Measurements from ENCODE around the gene A1BG. TPM values are rescaled to one million over a fixed set of nuclear protein-coding genes. Genes with fewer than 3 reads are reported as not detected.
"Not testable (repeated sequence)": the region's sequence is repeated elsewhere in the genome, so short reads cannot be mapped to it uniquely, and the experiment has no call there.

Gene A1BG
- total RNA-seq, 1 experiment from 2014 or later = 29.0 TPM

GRCh38 chr19:58351990-58352755 is 1.1 kb downstream of the A1BG start:
- H3K9me3 ChIP-seq = no peaks in the 10 kb centered on the region
- H3K4me3 ChIP-seq = no peak overlapping the region
- DNase-seq = no peak

GRCh38 chr19:58351558-58351878 is 1.8 kb downstream of the A1BG start:
- H3K36me3 ChIP-seq = peaks cover 9% of the 10 kb centered on the region
- no peak for DNase-seq

More at GRCh38 chr19:58351990-58352755, 1.1 kb downstream of the A1BG start:
- peaks cover 9% of the 10 kb centered on the region for H3K36me3 ChIP-seq
- no peaks in the 10 kb centered on the region for H3K27me3 ChIP-seq

GRCh38 chr19:58350871-58351557 is 2.3 kb downstream of the A1BG start:
- DNase-seq = no peak

More at GRCh38 chr19:58351558-58351878, 1.8 kb downstream of the A1BG start:
- Histone ChIP-seq H3K27me3 (no peaks in the 10 kb centered on the region), H3K9me3 (no peaks in the 10 kb centered on the region), H3K4me3 (no peak overlapping the region)

GRCh38 chr19:58350001-58350861 is 3.1 kb downstream of the A1BG start:
- Histone ChIP-seq H3K27me3 (no peaks in the 10 kb centered on the region), H3K36me3 (peaks cover 9% of the 10 kb centered on the region), H3K9me3 (no peaks in the 10 kb centered on the region), H3K4me3 (no peak overlapping the region)
- DNase-seq = no peak

More at GRCh38 chr19:58350871-58351557, 2.3 kb downstream of the A1BG start:
- H3K36me3 ChIP-seq = peaks cover 9% of the 10 kb centered on the region
- no peaks in the 10 kb centered on the region for H3K9me3 ChIP-seq
- H3K4me3 ChIP-seq = no peak overlapping the region
- no peaks in the 10 kb centered on the region for H3K27me3 ChIP-seq

- no peak for DNase-seq
- Histone ChIP-seq H3K36me3 (peaks cover 9% of the 10 kb centered on the region), H3K9me3 (no peaks in the 10 kb centered on the region), H3K27me3 (no peaks in the 10 kb centered on the region), H3K4me3 (no peak overlapping the region)
Observed at GRCh38 chr19:58349590-58349989, 3.7 kb downstream of the A1BG start.

GRCh38 chr19:58348080-58348479 is 5.2 kb downstream of the A1BG start:
- not testable (repeated sequence) for H3K36me3 ChIP-seq, H3K9me3 ChIP-seq, H3K27me3 ChIP-seq, DNase-seq
- H3K4me3 ChIP-seq = peak overlapping the region; percentile 92

GRCh38 chr19:58346961-58347929 is 6.0 kb downstream of the A1BG start:
- H3K36me3 ChIP-seq = peaks cover 7% of the 10 kb centered on the region; the same call in 1 of the 2 replicates
- peak; percentile 68 for DNase-seq
- no peaks in the 10 kb centered on the region for H3K27me3 ChIP-seq
- H3K9me3 ChIP-seq = no peaks in the 10 kb centered on the region
- peak overlapping the region; percentile 92 for H3K4me3 ChIP-seq

GRCh38 chr19:58345558-58345957 is 7.7 kb downstream of the A1BG start:
- H3K36me3 ChIP-seq = peaks cover 16% of the 10 kb centered on the region
- no peaks in the 10 kb centered on the region for H3K9me3 ChIP-seq
- no peak overlapping the region for H3K4me3 ChIP-seq
- DNase-seq = no peak
- H3K27me3 ChIP-seq = no peaks in the 10 kb centered on the region

- H3K36me3 ChIP-seq = peaks cover 58% of the 10 kb centered on the region
- no peak overlapping the region for H3K4me3 ChIP-seq
- H3K9me3 ChIP-seq = peaks cover 10% of the 10 kb centered on the region
- no peak for DNase-seq
- H3K27me3 ChIP-seq = no peaks in the 10 kb centered on the region
Observed at GRCh38 chr19:58338825-58339558, 14.3 kb downstream of the A1BG start.

GRCh38 chr19:58338336-58338735 is 15.0 kb downstream of the A1BG start:
- no peaks in the 10 kb centered on the region for H3K27me3 ChIP-seq
- no peak overlapping the region for H3K4me3 ChIP-seq
- peaks cover 10% of the 10 kb centered on the region for H3K9me3 ChIP-seq
- no peak for DNase-seq
- H3K36me3 ChIP-seq = peaks cover 58% of the 10 kb centered on the region

- Histone ChIP-seq H3K4me3 (no peak overlapping the region), H3K9me3 (peaks cover 12% of the 10 kb centered on the region), H3K36me3 (peaks cover 58% of the 10 kb centered on the region), H3K27me3 (peaks cover 2% of the 10 kb centered on the region; the same call in 1 of the 2 replicates)
- DNase-seq = no peak
Observed at GRCh38 chr19:58336820-58337219, 16.5 kb downstream of the A1BG start.

GRCh38 chr19:58336216-58336615 is 17.1 kb downstream of the A1BG start:
- peaks cover 52% of the 10 kb centered on the region for H3K36me3 ChIP-seq
- peaks cover 12% of the 10 kb centered on the region for H3K9me3 ChIP-seq
- no peak overlapping the region for H3K4me3 ChIP-seq
- peaks cover 2% of the 10 kb centered on the region; the same call in 1 of the 2 replicates for H3K27me3 ChIP-seq
- no peak for DNase-seq

GRCh38 chr19:58335630-58336029 is 17.7 kb downstream of the A1BG start:
- no peak for DNase-seq
- peaks cover 2% of the 10 kb centered on the region; the same call in 1 of the 2 replicates for H3K27me3 ChIP-seq
- H3K4me3 ChIP-seq = no peak overlapping the region
- H3K36me3 ChIP-seq = peaks cover 50% of the 10 kb centered on the region
- H3K9me3 ChIP-seq = peaks cover 15% of the 10 kb centered on the region

GRCh38 chr19:58334691-58335249 is 18.5 kb downstream of the A1BG start:
- Histone ChIP-seq H3K36me3 (peaks cover 47% of the 10 kb centered on the region), H3K27me3 (peaks cover 2% of the 10 kb centered on the region; the same call in 1 of the 2 replicates), H3K9me3 (peaks cover 15% of the 10 kb centered on the region), H3K4me3 (no peak overlapping the region)
- DNase-seq = no peak

GRCh38 chr19:58332697-58333096 is 20.6 kb downstream of the A1BG start:
- H3K4me3 ChIP-seq = no peak overlapping the region
- H3K27me3 ChIP-seq = peaks cover 2% of the 10 kb centered on the region; the same call in 1 of the 2 replicates
- H3K9me3 ChIP-seq = peaks cover 5% of the 10 kb centered on the region; the same call in 1 of the 2 replicates
- no peak for DNase-seq
- H3K36me3 ChIP-seq = peaks cover 35% of the 10 kb centered on the region
